Pancreas (tissue), 10 donors: Measurements from ENCODE around the gene ABLIM2. TPM values are rescaled to one million over a fixed set of nuclear protein-coding genes. Genes with fewer than 3 reads are reported as not detected.
"Not testable (repeated sequence)": the region's sequence is repeated elsewhere in the genome, so short reads cannot be mapped to it uniquely, and the experiment has no call there.

Experiments
- ATAC-seq, 4 donors: fragments of 200-7000 bp; cut with Tn5 transposase; one replicate each; pipeline versions ENCODE4 v1.8.0 to v1.9.1; 2020; ENCODE audit warnings: mild to moderate bottlenecking in 4 of 4, moderate library complexity in 4 of 4
- DNase-seq, 6 donors: peaks; one replicate each; pipeline ENCODE4 v3.0.0-alpha.2; 2020
- FAIRE-seq: peaks from 2 replicates; lab custom pipeline; 2012; peaks lifted over from hg19 to GRCh38; lab: Jason Lieb, UNC
- H3K27ac ChIP-seq, 4 donors: fragments of 200-600 bp; sonication (generic); 1 replicate in 3 of 4; 2 replicates in 1 of 4; pipeline versions ENCODE4 v1.5.0 to v1.8.0; 2020
- H3K27me3 ChIP-seq, 4 donors: fragments of 200-600 bp; one replicate each; pipeline ENCODE4 v1.8.0; 2021
- H3K36me3 ChIP-seq, 3 donors: fragments of 200-600 bp; sonication (generic) in 1 of 3; one replicate each; pipeline versions ENCODE4 v1.5.0 to v1.8.0; 2020 to 2021
- H3K4me1 ChIP-seq, 3 donors: fragments of 200-600 bp; one replicate each; pipeline ENCODE4 v1.8.0; 2021
- H3K4me3 ChIP-seq, 4 donors: fragments of 200-600 bp; sonication (generic) in 2 of 4; one replicate each; pipeline versions ENCODE4 v1.5.0 to v1.8.0; 2020 to 2021
- H3K9me3 ChIP-seq, 4 donors: fragments of 200-600 bp; one replicate each; pipeline ENCODE4 v1.8.0; 2021
- CTCF ChIP-seq, 4 donors: fragments of 200-600 bp; sonication (generic) in 3 of 4; IDR thresholded peaks; one replicate each; pipeline versions ENCODE4 v1.5.0 to v1.8.0; 2021; ENCODE audit warnings: antibody characterized with exemption in 4 of 4
- WGBS, 2 donors: extraction: QIAGEN DNeasy Blood & Tissue Kit; methylation state at CpG; one replicate each; pipeline ENCODE4 v1.1.7; 2013; 5-methylcytosine and 5-hydroxymethylcytosine counted together
- intact Hi-C, 3 donors: fragments of 100-400 bp; cut with DNase I; formaldehyde crosslinking; loops; one replicate each; pipeline versions ENCODE4 v1.11.1 to v1.14.2; 2022
- polyA plus RNA-seq, 2 donors: library from polyadenylated mRNA; stranded (reverse); fragments of 200-250 nt; gene quantifications; one replicate each; pipeline ENCODE4 v1.2.3, GENCODE V29; 2013
- total RNA-seq, 6 donors: library from RNA; stranded (reverse); fragmentation: NEBNext Ultra II Directional in 4 of 6; extraction: Animal tissue kit (Norgen Biotek cat#: 25700) in 4 of 6; gene quantifications; one replicate each; pipeline versions ENCODE4 v1.2.1 to v1.2.4, GENCODE V29; 2021 to 2023
- donor health status: healthy with polysubstance abuse.
- donor health status: DM: no; HTN: no; CAD: no; lungs with moderate emphysema.
- donor health status: DM: no; HTN: no; CAD: no.
- donor health status: control.
- donor health status: control.
- donor health status: Bipolar disorder and iron deficiency.
- donor health status: DM: yes; HTN: yes; CAD: no.
- donor health status: DM: no; HTN: no; CAD: no.
- donor health status: DM: no; HTN: no; CAD: no.
- donor health status: DM: yes; HTN: yes; CAD: no.

ABLIM2 gene
- total and polyA plus RNA-seq, 8 donors = 4.3 to 13.1 (median 6.6) TPM

GRCh38 chr4:7949759-7950158, 208.9 kb downstream of the ABLIM2 start:
- intact Hi-C loops = no loop called here
- H3K36me3 ChIP-seq = no peaks in the 10 kb centered on the region
- H3K4me1 ChIP-seq = no peaks in the 10 kb centered on the region
- no peak overlapping the region for H3K27ac ChIP-seq
- H3K27me3 ChIP-seq = no peaks in the 10 kb centered on the region
- DNase-seq (no peak), ATAC-seq (no peak), FAIRE-seq (no peak)
- H3K9me3 ChIP-seq = no peaks in the 10 kb centered on the region
- 51 to 57% methylated on average over 4 of the region's 4 CpGs for WGBS, 2 donors
- TF ChIP-seq CTCF (IDR thresholded peaks at IDR 0.05) = no peak
- H3K4me3 ChIP-seq = no peak overlapping the region

GRCh38 chr4:7947927-7948326, 210.7 kb downstream of the ABLIM2 start:
- intact Hi-C loops = no loop called here
- ATAC-seq (no peak), DNase-seq (no peak), FAIRE-seq (no peak)
- no peaks in the 10 kb centered on the region for H3K36me3 ChIP-seq
- whole genome bisulfite sequencing, 2 donors = 60 to 63% methylated on average over 4 of the region's 4 CpGs
- no peaks in the 10 kb centered on the region for H3K9me3 ChIP-seq
- no peaks in the 10 kb centered on the region for H3K27me3 ChIP-seq
- H3K27ac ChIP-seq = no peak overlapping the region
- H3K4me3 ChIP-seq = no peak overlapping the region
- no peak for TF ChIP-seq CTCF (IDR thresholded peaks at IDR 0.05)
- no peaks in the 10 kb centered on the region for H3K4me1 ChIP-seq

- no peaks in the 10 kb centered on the region for H3K27me3 ChIP-seq
- no peaks in the 10 kb centered on the region for H3K9me3 ChIP-seq
- H3K4me1 ChIP-seq = no peaks in the 10 kb centered on the region
- FAIRE-seq (no peak), DNase-seq (no peak), ATAC-seq (no peak)
- H3K4me3 ChIP-seq = no peak overlapping the region
- WGBS, 2 donors = 42 to 65% methylated on average over 14 of the region's 14 CpGs
- H3K36me3 ChIP-seq = no peaks in the 10 kb centered on the region
- no peak for TF ChIP-seq CTCF (IDR thresholded peaks at IDR 0.05)
- intact Hi-C loops = no loop called here
- H3K27ac ChIP-seq = peak overlapping the region in 1 of 4 donors; percentile 22
Observed at GRCh38 chr4:7945709-7946380, 212.8 kb downstream of the ABLIM2 start.

GRCh38 chr4:7944599-7945220, 213.9 kb downstream of the ABLIM2 start:
- TF ChIP-seq CTCF (IDR thresholded peaks at IDR 0.05) = no peak
- ATAC-seq (peak in 1 of 4 donors; percentile 34), DNase-seq (no peak), FAIRE-seq (no peak)
- H3K27me3 ChIP-seq = no peaks in the 10 kb centered on the region
- H3K9me3 ChIP-seq = no peaks in the 10 kb centered on the region
- no peak overlapping the region for H3K4me3 ChIP-seq
- no peaks in the 10 kb centered on the region for H3K4me1 ChIP-seq
- no peaks in the 10 kb centered on the region for H3K36me3 ChIP-seq
- 48 to 57% methylated on average over 5 of the region's 5 CpGs for WGBS, 2 donors
- no peak overlapping the region for H3K27ac ChIP-seq
- intact Hi-C loops = no loop called here

GRCh38 chr4:7943688-7944087, 214.9 kb downstream of the ABLIM2 start:
- intact Hi-C loops = not testable (repeated sequence)
- WGBS, 2 donors = 95 to 99% methylated on average over 4 of the region's 4 CpGs

More at GRCh38 chr4:7943688-7944087, 214.9 kb downstream of the ABLIM2 start:
- not testable (repeated sequence) for H3K36me3 ChIP-seq, DNase-seq, ATAC-seq, H3K4me1 ChIP-seq, H3K4me3 ChIP-seq, H3K27ac ChIP-seq, H3K27me3 ChIP-seq, H3K9me3 ChIP-seq, FAIRE-seq
